DMS53 treated with DMSO at 0.1 percent for 48 hours (cell line): Measurements from ENCODE around the gene NPNT.
A peak's percentile ranks its signal among the peaks of the same experiment; 100 is the strongest.

Source experiments
- DNase-seq: peaks from one replicate; lab custom pipeline; 2025; ENCODE audit not compliant: unreplicated experiment; lab: John Stamatoyannopoulos, UW

Gene NPNT

DNA sequence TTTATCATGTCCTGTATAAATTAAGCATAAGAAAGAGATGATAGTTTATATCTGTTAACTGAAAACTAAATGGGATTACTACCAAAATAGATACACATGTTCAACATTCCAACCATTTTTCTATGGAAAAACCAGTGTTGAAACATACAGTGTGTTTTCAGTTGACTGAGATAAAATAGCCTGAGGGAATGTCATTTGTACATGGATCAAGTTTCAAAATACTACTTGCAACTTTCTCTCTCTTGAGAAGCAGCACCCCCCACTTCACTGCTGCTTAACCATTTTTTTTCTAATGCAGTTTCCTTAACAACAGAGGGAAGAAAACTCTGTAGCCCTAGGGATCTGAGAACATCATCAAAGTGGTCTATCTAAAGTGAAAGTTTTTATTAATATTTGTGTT lies 70.8 kb downstream of the NPNT start:
- DNase-seq: no peak

DNA sequence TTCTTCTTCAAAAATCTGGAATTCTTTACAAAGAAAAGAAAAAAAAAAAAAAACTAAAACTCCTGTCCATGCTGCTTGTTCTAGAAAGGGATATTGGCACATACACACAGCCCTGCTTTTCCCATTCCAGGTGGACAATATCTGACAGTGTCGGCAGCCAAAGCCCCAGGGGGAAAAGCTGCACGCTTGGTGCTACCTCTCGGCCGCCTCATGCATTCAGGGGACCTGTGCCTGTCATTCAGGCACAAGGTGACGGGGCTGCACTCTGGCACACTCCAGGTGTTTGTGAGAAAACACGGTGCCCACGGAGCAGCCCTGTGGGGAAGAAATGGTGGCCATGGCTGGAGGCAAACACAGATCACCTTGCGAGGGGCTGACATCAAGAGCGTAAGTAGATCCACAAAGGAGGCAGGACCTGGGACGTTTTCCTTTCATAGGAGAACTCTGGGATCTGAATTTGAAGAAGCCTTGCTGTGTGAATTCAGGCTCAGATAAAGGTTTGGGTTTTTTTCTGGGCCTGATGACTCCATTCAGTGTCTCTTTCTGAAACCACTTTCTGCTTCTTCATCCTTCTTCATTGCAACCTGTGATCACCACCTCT lies 71.9 kb downstream of the NPNT start:
- DNase-seq: no peak

DNA sequence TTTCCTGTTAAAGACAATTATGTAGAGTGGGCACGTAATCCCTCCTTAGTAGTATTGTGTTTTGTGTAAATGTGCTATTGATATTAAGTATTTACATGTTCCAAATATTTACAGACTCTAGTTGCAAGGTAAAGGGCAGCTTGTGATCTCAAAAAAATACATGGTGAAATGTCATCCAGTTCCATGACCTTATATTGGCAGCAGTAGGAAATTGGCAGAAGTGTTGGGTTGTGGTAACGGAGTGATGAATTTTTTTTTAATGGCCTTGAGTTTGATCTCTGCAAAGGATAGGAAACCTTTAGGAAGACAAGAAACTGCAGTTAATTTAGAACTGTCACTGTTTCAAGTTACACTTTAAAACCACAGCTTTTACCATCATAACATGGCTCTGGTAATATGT lies 74.3 kb downstream of the NPNT start:
- no peak for DNase-seq

DNA sequence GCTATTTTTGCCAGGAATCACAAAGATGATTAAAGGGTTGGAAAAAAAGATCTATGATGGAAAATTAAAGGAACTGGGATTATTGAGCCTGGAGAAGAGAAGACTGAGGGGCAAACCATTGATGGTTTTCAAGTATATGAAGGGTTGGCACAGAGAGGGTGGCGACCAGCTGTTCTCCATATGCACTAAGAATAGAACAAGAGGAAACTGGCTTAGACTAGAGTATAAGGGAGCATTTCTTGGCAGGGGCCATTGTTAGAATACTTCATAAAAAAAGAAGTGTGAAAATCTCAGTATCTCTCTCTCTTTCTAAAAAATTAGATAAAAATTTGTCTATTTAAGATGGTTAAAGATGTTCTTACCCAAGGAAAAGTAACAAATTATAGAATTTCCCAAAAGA lies 75.1 kb downstream of the NPNT start:
- DNase-seq: no peak

DNA sequence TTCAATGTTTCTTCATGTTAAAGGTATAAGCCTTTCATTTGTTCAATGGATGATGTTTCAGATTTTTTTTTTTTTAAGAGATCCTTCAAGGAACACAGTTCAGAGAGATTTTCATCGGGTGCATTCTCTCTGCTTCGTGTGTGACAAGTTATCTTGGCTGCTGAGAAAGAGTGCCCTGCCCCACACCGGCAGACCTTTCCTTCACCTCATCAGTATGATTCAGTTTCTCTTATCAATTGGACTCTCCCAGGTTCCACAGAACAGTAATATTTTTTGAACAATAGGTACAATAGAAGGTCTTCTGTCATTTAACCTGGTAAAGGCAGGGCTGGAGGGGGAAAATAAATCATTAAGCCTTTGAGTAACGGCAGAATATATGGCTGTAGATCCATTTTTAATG lies 75.8 kb downstream of the NPNT start:
- no peak for DNase-seq

DNA sequence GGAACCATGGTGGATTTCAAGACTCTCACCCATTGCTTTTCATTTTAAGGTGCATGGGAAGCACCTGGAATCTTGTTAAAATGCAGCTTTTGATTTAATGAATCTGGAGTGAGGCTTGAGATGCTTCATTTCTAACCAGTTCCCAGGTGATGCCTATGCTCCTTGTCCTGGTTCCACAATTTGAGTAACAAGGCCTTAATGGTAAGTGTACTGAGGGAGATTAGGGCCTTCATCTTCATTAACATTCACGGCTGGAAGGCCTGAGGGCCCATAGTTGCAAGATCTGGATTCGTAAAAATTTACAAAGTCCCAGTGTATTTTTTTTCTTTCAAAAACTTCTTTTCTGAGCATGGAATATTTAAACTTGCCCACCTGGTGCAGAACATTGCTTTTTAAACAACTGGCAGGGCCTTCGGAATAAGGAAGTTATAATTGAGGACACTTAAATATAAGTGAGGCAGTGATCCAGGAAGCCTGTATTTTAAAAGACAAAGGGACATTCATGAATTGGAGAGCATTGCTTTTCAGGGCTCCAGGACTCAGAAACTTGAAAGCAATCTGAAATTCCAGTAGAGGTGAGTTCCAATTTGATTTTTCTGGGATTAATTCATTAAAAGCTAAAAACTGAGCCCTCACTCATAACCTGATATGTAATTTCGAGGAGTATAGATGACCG lies 77.8 kb downstream of the NPNT start:
- no peak for DNase-seq

DNA sequence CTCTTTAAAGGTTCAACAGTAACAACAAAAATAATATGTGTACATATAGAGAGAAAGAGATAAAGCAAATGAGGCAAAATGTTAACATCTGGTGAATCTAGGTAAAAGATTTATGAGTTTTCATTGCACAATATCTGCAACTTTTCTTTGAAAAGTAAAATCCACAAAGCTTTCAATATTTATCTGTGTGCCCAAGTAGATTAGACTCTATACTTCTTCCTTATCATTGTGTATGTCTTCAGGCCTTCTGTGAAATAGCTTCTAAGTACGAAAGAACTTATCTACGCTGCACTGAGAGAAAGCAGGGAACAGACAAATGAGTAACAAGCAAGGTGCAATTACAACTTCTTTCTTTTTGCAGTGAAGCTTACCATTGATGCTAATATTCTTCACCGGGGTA lies 81.6 kb downstream of the NPNT start:
- no peak for DNase-seq

DNA sequence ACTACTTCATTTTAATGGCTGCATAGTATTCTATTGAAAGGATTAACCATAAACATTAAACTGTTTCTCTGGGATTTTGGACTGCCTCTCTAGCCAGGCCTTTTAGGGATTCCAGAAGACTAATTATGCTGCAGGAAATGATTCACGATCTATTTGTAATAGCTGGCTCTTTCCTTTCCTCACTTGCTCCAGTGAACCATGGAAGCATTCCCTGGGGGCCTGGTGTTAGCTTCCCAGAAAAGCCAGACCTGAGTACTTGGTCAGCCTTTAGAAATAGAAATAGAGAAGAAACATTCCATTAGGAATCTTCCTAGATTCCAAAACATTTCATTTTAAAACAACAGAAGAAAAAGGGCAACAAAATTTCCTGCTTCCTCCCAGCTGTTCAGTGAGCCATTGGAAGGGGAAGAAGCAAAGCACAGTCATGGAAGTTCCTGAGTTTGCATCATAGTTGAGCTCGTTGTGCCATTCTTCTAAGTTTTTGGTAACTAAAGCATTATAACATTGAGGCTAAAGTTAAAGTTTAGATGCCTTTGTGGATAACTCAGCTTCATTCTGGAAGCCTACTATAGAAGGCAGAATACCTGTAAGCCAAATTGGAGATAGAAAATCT lies 83.5 kb downstream of the NPNT start:
- DNase-seq: no peak

DNA sequence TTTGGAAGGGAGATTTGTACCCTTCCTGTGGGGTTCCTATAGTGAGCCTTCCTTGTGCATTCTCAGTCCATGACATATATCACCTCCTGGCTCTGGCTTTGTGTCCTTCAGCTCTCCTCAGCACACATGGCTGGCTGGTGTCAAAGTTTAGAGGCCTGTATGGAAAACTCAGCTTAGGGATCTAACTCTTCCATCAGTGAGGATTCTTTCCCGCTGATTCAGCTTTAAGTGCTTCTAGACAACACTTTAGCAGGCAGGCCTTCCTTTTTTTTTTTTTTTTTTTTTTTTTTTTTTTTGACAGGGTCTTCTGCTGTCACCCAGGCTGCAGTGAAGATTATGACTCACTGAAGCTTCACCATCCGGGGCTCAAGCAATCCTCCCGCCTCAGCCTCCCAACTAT lies 84.2 kb downstream of the NPNT start:
- no peak for DNase-seq

DNA sequence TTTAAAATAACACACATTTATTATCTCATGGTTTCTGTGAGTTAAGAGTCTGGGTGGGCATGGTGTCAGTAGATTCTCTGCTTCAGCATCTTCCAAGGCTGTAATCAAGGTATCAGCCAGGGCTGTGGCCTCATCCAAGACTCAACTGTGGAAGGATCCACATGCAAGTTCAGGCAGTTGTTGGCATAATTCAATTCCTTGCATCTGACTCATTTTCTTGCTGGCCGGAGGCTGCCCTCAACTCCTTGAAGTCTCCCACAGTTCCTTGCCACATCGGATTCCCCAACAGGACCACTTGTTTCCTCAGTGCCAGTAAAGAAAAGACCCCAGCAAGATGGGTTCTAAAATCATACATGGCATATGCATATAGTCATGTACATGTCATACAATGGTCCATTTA lies 93.4 kb downstream of the NPNT start:
- no peak for DNase-seq

DNA sequence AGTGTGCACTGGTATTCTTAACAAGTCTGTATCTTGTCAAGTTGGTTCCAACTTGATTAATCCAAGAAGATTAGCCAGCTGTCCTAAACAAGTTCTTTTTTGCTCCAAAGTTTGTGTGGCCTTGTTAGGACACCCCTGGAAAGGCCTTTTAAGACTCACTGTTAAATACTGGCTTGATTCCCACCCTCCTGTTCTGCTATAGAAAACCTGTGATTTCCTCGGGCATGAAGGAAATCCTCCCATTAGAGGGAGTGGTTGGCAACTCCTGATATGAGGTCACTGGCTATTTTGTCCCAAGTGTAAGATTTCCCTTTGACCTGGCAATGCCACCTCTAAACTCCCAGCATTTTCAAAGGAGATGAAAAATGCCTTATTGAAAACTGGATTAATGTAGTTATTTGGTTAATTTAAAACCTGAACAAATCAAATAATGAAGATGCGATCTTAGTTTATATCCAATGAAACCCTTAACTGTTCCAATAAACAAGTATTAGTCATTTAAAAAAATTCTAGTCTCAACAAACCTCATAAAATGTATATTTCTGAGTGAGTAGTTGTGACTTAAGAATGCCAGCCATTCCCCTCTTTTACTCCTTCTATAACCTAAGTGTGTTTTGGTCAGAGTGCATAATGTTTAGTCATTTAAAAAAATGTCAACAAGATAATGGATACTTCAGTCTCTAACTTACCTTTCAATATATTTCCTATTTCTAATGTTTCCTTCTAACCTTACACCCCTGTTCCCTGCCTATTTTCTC lies 94.4 kb downstream of the NPNT start:
- no peak for DNase-seq

DNA sequence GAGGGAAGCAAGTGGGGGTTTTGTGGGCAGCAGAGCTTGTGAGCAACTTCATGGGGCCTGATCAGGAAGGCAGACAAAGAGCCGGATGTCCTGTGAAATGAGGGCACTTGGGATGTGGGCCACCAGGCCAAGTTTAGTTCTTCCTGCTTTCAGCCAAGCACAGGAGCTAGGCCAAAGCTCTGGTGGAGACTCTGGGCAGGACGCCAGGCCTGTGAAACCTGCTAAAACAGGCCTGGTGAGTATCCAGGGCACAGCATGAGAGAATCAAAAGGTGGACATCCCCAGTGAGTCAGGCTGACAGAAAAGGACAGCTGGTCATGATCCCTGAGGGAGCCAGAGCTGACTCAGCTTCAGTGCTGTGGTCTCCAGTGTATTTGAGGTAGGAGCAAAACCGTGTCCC lies 95.7 kb downstream of the NPNT start:
- DNase-seq: peak; percentile 57

DNA sequence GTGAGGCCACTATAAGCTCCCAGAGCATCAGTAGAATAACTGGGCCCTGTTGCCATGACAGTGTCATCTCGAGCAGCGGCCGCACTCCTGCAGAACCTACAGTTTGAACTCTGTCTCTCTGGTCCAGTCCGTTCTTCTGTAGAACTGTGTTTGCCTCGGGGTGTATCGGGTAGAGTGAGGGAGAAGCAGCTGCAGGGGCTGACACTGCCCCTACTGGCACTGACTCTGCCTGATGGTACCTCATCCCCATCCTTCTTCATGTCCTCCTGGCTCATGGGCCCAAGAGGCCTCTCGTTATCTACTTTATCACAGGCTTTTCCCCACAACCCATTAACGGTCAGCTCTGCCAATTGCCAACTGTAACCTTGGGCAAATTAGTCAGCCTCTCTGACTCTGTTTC lies 96.5 kb downstream of the NPNT start:
- no peak for DNase-seq

DNA sequence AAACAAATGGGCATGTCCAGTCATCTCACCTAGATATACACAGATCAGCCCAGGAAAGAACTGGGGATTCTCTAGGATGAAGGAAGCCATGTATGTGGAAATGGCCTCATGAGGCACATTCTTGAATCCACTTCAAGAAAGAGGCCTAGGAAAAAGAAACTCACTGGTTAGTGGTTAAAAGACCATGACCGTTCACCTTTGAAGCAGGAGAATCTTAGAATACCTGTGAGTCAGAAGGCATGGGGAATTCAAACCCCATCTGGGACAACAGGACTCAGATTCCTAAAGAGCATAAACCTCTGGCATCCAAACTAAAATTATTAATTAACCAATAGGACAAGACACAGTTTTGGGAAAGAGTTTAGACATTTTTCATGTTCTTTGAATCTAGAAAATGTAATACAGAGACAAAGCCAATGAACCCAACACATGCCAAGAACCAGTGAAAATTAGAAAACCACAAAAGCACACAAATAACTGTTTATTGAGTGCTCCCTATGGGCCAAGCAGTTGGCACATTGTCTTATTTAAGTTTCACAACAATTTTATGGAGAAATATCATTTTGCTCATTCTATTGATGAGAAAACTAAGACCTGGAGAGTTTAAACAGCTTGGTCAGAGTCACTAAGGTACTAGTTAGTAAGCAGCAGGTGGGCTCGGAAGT lies 97.5 kb downstream of the NPNT start:
- no peak for DNase-seq

DNA sequence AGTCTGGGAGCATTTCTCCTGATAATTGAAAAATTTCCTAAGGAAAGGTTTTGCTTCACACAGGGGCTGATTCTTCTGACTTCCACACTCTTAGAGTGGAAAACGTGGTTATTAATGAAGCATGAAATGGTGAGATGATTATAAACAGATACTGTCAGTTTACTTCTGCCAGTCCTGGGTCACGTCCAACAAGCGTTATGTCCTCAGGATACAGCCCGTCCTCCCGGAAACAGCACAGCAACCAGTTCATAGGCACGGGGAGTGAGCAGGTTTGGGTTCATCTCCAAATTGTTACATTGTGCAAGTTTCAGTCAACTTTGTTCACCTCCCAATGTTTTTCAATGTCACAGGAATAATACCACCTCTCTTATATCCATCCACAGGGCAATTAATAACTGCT lies 98.8 kb downstream of the NPNT start:
- DNase-seq: no peak

DNA sequence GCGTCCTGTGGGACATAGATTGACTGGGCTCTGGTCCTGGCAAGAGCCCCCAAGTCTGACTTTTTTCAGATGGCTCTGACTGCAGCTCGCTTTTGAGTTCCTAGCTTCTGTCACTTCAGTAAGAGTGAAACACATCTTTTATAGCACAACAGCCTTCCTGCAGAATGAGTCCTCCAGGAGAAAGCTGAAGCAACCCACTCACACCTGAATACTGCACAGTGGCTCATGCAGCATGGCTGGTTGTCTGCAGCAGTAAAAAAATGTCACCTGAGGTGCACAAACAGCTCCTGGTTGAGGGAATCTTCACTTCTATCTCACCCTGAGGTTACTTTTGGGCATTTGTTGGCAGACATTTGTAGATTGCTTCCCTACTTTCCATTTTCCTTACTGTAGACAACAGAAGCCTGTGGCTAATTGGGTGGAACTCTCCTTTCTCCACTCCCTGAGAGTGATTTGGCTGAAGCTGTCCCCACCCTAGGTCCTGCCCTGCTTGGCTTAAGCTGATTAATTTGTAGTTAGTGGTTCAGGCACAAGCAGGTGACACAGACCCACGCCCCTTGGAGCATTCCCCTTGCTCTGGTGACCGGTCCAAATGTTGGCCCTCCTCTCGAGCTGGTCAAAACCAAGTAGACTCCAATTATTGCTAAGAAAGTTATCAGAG lies 99.7 kb downstream of the NPNT start:
- no peak for DNase-seq

DNA sequence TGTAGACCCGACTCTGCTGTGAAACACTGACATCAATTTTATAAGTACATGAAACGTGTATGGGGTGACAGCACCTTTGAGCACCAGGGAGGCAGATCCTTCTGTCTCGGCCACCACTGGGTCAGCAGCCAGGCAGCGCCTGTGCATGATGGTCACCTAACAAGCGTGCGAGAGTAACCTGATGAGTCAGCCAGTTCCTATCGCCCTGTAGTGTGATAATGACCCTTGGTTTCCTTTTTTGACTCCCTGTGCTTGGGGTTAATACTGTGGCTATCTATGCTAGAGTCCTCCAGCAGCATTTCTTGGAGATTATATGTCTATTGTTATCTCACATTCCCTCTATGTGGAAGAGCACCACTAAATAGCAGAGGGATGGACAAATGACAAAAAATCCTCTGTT lies 101.6 kb downstream of the NPNT start:
- no peak for DNase-seq

DNA sequence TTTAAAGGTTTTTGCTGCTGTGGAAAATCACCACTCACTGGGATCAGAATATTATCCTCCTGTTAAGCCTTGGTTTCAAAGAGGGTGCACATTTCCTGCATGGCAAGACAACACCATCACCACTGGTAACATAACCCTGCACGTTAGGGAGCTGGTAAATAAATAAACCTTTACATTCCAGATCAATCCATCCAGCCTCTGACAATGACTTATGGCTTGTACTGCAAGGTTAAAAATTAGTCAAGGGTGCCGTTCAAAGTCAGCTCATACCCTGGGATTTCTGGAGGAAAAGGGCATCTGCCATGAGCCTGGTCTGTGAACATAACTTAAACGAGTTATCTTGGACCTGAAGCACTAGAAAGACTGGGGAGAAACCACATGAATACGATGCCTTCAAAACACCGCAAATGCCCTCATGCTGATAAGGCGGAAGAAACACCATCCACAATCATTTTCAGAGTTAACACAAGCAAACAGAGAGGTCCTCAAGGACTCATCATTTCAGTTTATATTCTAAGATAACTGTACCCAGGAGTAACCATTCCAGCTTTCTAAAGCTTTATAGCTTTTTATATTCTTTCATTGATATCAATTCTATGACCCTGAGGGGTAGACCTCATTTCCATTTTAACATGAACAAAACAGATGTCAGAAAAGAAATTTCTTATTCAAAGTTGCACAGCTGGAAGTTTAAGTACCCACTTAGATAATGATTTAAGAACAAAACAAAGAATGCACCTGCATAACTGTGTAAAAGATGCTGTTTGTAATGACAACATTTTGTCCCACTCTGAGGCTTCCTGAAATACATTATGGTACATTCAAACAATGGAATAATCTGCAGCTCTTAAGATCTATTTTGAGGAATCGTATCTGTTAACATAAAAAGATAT lies 103.1 kb downstream of the NPNT start:
- no peak for DNase-seq

DNA sequence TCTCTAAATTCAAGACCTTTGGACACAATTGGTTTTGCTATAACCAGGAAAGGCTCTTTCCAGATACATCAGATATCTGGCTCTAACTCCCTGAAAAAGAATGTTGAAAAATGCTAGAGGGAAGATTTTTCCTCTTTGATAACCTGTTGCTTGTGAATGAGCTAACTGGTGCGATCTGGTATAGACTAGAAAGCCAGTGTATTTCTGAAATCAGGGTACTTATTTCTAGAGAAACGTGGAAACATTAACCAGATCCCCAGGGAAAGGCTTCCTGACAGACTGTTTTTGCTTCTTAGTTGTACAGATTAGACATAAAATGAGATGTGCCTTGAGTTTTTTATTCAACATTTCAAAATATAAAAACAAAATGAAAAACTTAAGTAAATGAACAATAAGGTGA lies 107.7 kb downstream of the NPNT start:
- DNase-seq: no peak

DNA sequence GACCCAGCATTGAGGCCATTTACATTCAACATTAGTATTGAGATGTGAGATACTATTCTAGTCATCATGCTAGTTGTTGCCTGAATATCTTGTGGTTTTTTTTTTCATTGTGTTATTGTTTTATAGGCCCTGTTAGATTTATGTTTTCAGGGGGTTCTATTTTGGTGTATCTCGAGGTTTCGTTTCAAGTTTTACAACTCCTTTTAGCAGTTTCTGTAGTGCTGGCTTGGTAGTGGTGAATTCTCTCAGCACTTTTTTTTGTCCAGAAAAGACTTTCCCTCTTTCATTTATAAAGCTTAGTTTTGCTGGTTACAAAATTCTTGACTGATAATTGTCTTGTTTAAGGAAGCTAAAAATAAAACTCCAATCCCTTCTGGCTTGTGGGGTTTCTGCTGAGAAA lies 115.5 kb downstream of the NPNT start:
- DNase-seq: no peak
